Right lobe of liver (tissue), 4 donors: ENCODE data around the gene GLP1R.

Source experiments
- CTCF ChIP-seq, 4 donors: fragments of 200-600 bp in 3 of 4; fragments of 450-650 bp in 1 of 4; IDR thresholded peaks; one replicate each; pipeline versions ENCODE4 v1.5.1 to v1.8.0; 2016 to 2022; ENCODE audit warnings: antibody characterized with exemption in 4 of 4, mild to moderate bottlenecking in 2 of 4
- POLR2A ChIP-seq: fragments of 450-650 bp; IDR thresholded peaks from one replicate; pipeline ENCODE4 v1.6.1; 2017; ENCODE audit warnings: antibody characterized with exemption, mild to moderate bottlenecking
- donor health status: DM: no; HTN: no; CAD: no.
- donor health status: DM: no; HTN: no; CAD: no.
- donor health status: DM: no; HTN: yes; CAD: no.

DNA sequence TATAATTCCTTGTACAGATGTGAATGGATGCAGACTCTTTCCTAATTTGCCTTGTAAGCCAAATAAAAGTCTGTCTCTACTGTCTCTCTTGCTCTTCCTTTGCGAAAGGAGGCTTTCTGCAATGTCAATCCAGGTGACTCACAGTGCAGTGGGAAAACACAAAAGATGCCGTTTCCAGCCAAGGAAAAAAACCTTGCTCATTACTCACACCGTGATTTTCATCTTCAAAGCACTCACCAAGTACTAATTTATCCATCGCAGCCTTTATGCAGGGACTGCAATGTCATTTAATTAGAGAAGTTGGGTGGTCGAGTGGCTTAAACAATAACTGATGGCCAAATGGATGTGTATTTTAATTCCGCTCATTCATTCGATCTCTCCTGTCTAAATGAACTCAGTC is 42.6 kb downstream of the GLP1R start:
- TF ChIP-seq CTCF (IDR thresholded peaks at IDR 0.05) (no peak), POLR2A (no peak)
